H1 (cell line): ENCODE measurements around the gene INAFM2. TPM values are rescaled to one million over a fixed set of nuclear protein-coding genes. Genes with fewer than 3 reads are reported as not detected.

Source experiments
- CTCF ChIA-PET: fragments of 300-600 bp; sonication (Branson Sonifier 250); formaldehyde crosslinking; loops from one replicate; lab custom pipeline; 2021; ENCODE audit not compliant: partially characterized antibody; lab: Charles Lee
- POLR2A ChIA-PET: fragments of 300-600 bp; sonication (Branson Sonifier 250); formaldehyde crosslinking; loops from one replicate; lab custom pipeline; 2021; ENCODE audit warnings: inconsistent platforms; ENCODE audit not compliant: partially characterized antibody; lab: Charles Lee
- DNase-seq, 2 experiments: peaks; one replicate each; pipeline versions ENCODE4 v3.0.0 to v3.0.0-alpha.2; 2010 to 2022; ENCODE audit warnings: low spot score in 2 of 2, low read depth in 1 of 2, mixed read lengths in 1 of 2
- FAIRE-seq: peaks from 2 replicates; lab custom pipeline; 2011; peaks lifted over from hg19 to GRCh38; lab: Jason Lieb, UNC
- H2AFZ ChIP-seq: 2 replicates; pipeline ENCODE4 v1.8.1; 2012; ENCODE audit warnings: low read length, inconsistent platforms
- H2AK5ac ChIP-seq: 2 replicates; pipeline ENCODE4 v1.6.1; 2013; ENCODE audit warnings: low read depth, low read length
- H2BK120ac ChIP-seq: replicated peaks from 2 replicates; pipeline ENCODE3; 2013; ENCODE audit warnings: low read depth, low read length, inconsistent platforms
- H2BK12ac ChIP-seq: 2 replicates; pipeline ENCODE4 v1.6.1; 2013; ENCODE audit warnings: low read depth, low read length
- H2BK15ac ChIP-seq: 2 replicates; pipeline ENCODE4 v1.6.1; 2013; ENCODE audit warnings: low read length
- H2BK20ac ChIP-seq: 2 replicates; pipeline ENCODE4 v1.6.1; 2013; ENCODE audit warnings: low read length
- H2BK5ac ChIP-seq: 2 replicates; pipeline ENCODE4 v1.6.1; 2013; ENCODE audit warnings: low read depth, low read length
- H3K14ac ChIP-seq: 2 replicates; pipeline ENCODE4 v1.6.1; 2013; ENCODE audit warnings: inconsistent platforms; ENCODE audit not compliant: insufficient read length
- H3K18ac ChIP-seq: 2 replicates; pipeline ENCODE4 v1.6.1; 2013; ENCODE audit warnings: low read length; ENCODE audit errors: extremely low read depth
- H3K23ac ChIP-seq: 2 replicates; pipeline ENCODE4 v1.6.1; 2013; ENCODE audit warnings: inconsistent platforms; ENCODE audit not compliant: insufficient read length
- H3K23me2 ChIP-seq: 2 replicates; pipeline ENCODE4 v1.6.1; 2013; ENCODE audit warnings: low read depth, low read length
- H3K27ac ChIP-seq: 2 replicates; pipeline ENCODE4 v1.6.1; 2011; ENCODE audit warnings: low read depth, low read length, inconsistent platforms
- H3K27me3 ChIP-seq, 4 experiments: replicated peaks in 1 of 4; 1 replicate in 1 of 4; 2 replicates in 3 of 4; pipeline versions ENCODE4 v1.6.1 to v1.8.1; 2011 to 2013; ENCODE audit warnings: low read length in 3 of 4, mild to moderate bottlenecking in 3 of 4, inconsistent platforms in 2 of 4, mixed read lengths in 2 of 4, moderate library complexity in 1 of 4; ENCODE audit not compliant: control insufficient read depth in 3 of 4, insufficient read depth in 3 of 4; ENCODE audit errors: extremely low read depth in 1 of 4
- H3K36me3 ChIP-seq, 4 experiments: 2 replicates each; pipeline versions ENCODE4 v1.6.1 to v1.8.1; 2011 to 2013; ENCODE audit warnings: mild to moderate bottlenecking in 4 of 4, low read length in 3 of 4, moderate library complexity in 2 of 4, control low read depth in 1 of 4, inconsistent platforms in 1 of 4; ENCODE audit not compliant: insufficient read depth in 4 of 4, control insufficient read depth in 2 of 4
- H3K4ac ChIP-seq: replicated peaks from 2 replicates; pipeline ENCODE3; 2013; ENCODE audit warnings: low read length, low read depth, mixed read lengths, inconsistent platforms; ENCODE audit not compliant: insufficient read length
- H3K4me1 ChIP-seq, 4 experiments: replicated peaks in 1 of 4; 1 replicate in 1 of 4; 2 replicates in 3 of 4; pipeline versions ENCODE4 v1.6.1 to v1.8.1; 2011 to 2013; ENCODE audit warnings: low read length in 3 of 4, inconsistent platforms in 2 of 4, mixed read lengths in 1 of 4; ENCODE audit not compliant: insufficient read depth in 4 of 4, control insufficient read depth in 3 of 4
- H3K4me2 ChIP-seq, 2 experiments: 2 replicates each; pipeline versions ENCODE4 v1.6.1 to v1.8.1; 2011 to 2013; ENCODE audit warnings: low read depth in 2 of 2, low read length in 2 of 2, control low read depth in 1 of 2, inconsistent platforms in 1 of 2, mild to moderate bottlenecking in 1 of 2; ENCODE audit not compliant: insufficient read depth in 1 of 2
- H3K4me3 ChIP-seq, 4 experiments: fragments of 200-600, 300-600 bp in 1 of 4; sonication (generic), shearing (Covaris generic), sonication (Bioruptor Twin) in 1 of 4; 2 replicates each; pipeline versions ENCODE4 v1.5.1 to v1.8.1; 2011 to 2016; ENCODE audit warnings: low read length in 4 of 4, low read depth in 3 of 4, control low read depth in 2 of 4, inconsistent platforms in 2 of 4, mild to moderate bottlenecking in 2 of 4, mixed read lengths in 1 of 4, moderate library complexity in 1 of 4; ENCODE audit not compliant: insufficient read depth in 2 of 4; ENCODE audit errors: extremely low read depth in 1 of 4
- H3K56ac ChIP-seq: replicated peaks from 2 replicates; pipeline ENCODE3; 2013; ENCODE audit warnings: low read depth, mild to moderate bottlenecking, mixed read lengths, low read length, inconsistent platforms; ENCODE audit not compliant: insufficient read length
- H3K79me1 ChIP-seq: 2 replicates; pipeline ENCODE4 v1.6.1; 2013; ENCODE audit warnings: low read depth, low read length, control low read depth
- H3K79me2 ChIP-seq, 2 experiments: 2 replicates each; pipeline versions ENCODE4 v1.6.1 to v1.8.1; 2012 to 2013; ENCODE audit warnings: low read length in 2 of 2, mild to moderate bottlenecking in 2 of 2, inconsistent platforms in 1 of 2; ENCODE audit not compliant: insufficient read depth in 2 of 2, control insufficient read depth in 1 of 2
- H3K9ac ChIP-seq, 4 experiments: replicated peaks in 1 of 4; 1 replicate in 1 of 4; 2 replicates in 3 of 4; pipeline versions ENCODE4 v1.6.1 to v1.8.1; 2011 to 2013; ENCODE audit warnings: low read depth in 3 of 4, low read length in 3 of 4, control low read depth in 2 of 4, mild to moderate bottlenecking in 2 of 4, moderate library complexity in 2 of 4, inconsistent platforms in 1 of 4; ENCODE audit errors: extremely low read depth in 1 of 4
- H3K9me3 ChIP-seq, 2 experiments: 2 replicates each; pipeline versions ENCODE4 v1.6.1 to v1.8.1; 2012 to 2013; ENCODE audit warnings: mild to moderate bottlenecking in 2 of 2, moderate library complexity in 2 of 2, control low read depth in 1 of 2, inconsistent platforms in 1 of 2, low read depth in 1 of 2, low read length in 1 of 2, mixed read lengths in 1 of 2; ENCODE audit not compliant: insufficient read depth in 2 of 2
- H4K20me1 ChIP-seq, 2 experiments: replicated peaks in 1 of 2; 2 replicates each; pipeline versions ENCODE3 to v1.8.1; 2011 to 2013; ENCODE audit warnings: inconsistent platforms in 2 of 2, low read length in 2 of 2, mild to moderate bottlenecking in 1 of 2; ENCODE audit not compliant: insufficient read depth in 2 of 2, control insufficient read depth in 1 of 2
- H4K5ac ChIP-seq: 2 replicates; pipeline ENCODE4 v1.6.1; 2013; ENCODE audit warnings: low read length, low read depth, mixed read lengths, inconsistent platforms; ENCODE audit not compliant: insufficient read length
- H4K8ac ChIP-seq: 2 replicates; pipeline ENCODE4 v1.8.0; 2013; ENCODE audit warnings: mild to moderate bottlenecking, moderate library complexity, low read length, inconsistent platforms; ENCODE audit not compliant: insufficient read depth; ENCODE audit errors: extremely low read depth
- H4K91ac ChIP-seq: replicated peaks from 2 replicates; pipeline ENCODE3; 2013; ENCODE audit warnings: low read length, mixed read lengths, inconsistent platforms; ENCODE audit not compliant: insufficient read length
- ASH2L ChIP-seq: fragments of 200-600, 300-600 bp; sonication (generic); IDR thresholded peaks from one replicate; pipeline ENCODE4 v1.7.1; 2017; ENCODE audit warnings: low read length
- BCL11A ChIP-seq, 2 experiments: IDR thresholded peaks; one replicate each; pipeline ENCODE4 v1.6.1; 2011; ENCODE audit warnings: low read depth in 2 of 2, low read length in 2 of 2, mild to moderate bottlenecking in 2 of 2
- CHD1 ChIP-seq: IDR thresholded peaks from 2 replicates; pipeline ENCODE4 v1.6.1; 2012; ENCODE audit warnings: low read depth, low read length, improper control_type of control experiment
- EP300 ChIP-seq, 2 experiments: IDR thresholded peaks; 1 replicate in 1 of 2; 2 replicates in 1 of 2; pipeline ENCODE4 v1.6.1; 2011 to 2012; ENCODE audit warnings: low read depth in 2 of 2, low read length in 2 of 2, mild to moderate bottlenecking in 2 of 2, borderline replicate concordance in 1 of 2, inconsistent platforms in 1 of 2, moderate library complexity in 1 of 2
- GABPA ChIP-seq: IDR thresholded peaks from 2 replicates; pipeline ENCODE4 v1.6.1; 2011; ENCODE audit warnings: mild to moderate bottlenecking, low read length, moderate library complexity, borderline replicate concordance; ENCODE audit not compliant: insufficient read depth
- GTF2F1 ChIP-seq: IDR thresholded peaks from 2 replicates; pipeline ENCODE4 v1.6.1; 2012; ENCODE audit warnings: low read depth, low read length, improper control_type of control experiment, borderline replicate concordance
- JUND ChIP-seq: IDR thresholded peaks from 2 replicates; pipeline ENCODE4 v1.6.1; 2011; ENCODE audit warnings: mild to moderate bottlenecking, improper control_type of control experiment, low read length
- RAD21 ChIP-seq, 2 experiments: IDR thresholded peaks in 1 of 2; conservative IDR thresholded peaks in 1 of 2; 2 replicates each; pipeline ENCODE4 v1.6.1; 2011; ENCODE audit warnings: low read depth in 2 of 2, low read length in 2 of 2, improper control_type of control experiment in 1 of 2, inconsistent platforms in 1 of 2, mild to moderate bottlenecking in 1 of 2, moderate library complexity in 1 of 2
- SUZ12 ChIP-seq: fragments of 200-600 bp; sonication (generic); IDR thresholded peaks from 2 replicates; pipeline ENCODE4 v1.6.1; 2012; ENCODE audit warnings: mild to moderate bottlenecking, inconsistent platforms, low read length, moderate library complexity, mixed read lengths
- TAF1 ChIP-seq: IDR thresholded peaks from 2 replicates; pipeline ENCODE4 v1.6.1; 2011; ENCODE audit warnings: mild to moderate bottlenecking, low read depth, low read length
- TAF7 ChIP-seq: optimal IDR thresholded peaks from 2 replicates; pipeline ENCODE3; 2011; ENCODE audit warnings: low read depth, mild to moderate bottlenecking, inconsistent platforms, low read length, moderate library complexity, borderline replicate concordance
- TBP ChIP-seq: IDR thresholded peaks from 2 replicates; pipeline ENCODE4 v1.6.1; 2011; ENCODE audit warnings: low read depth, low read length, improper control_type of control experiment
- TCF12 ChIP-seq: IDR thresholded peaks from 2 replicates; pipeline ENCODE4 v1.6.1; 2011; ENCODE audit warnings: low read depth, mild to moderate bottlenecking, low read length
- WGBS, 2 experiments: shearing (Covaris generic) in 1 of 2; methylation state at CpG; one replicate each; pipeline versions ENCODE4 v1.1.6 to v1.1.7; 2013 to 2015; ENCODE audit warnings: low lambda C conversion rate in 2 of 2, mixed read lengths in 2 of 2, inconsistent platforms in 1 of 2, low coverage in 1 of 2, missing lambda C conversion rate in 1 of 2; ENCODE audit not compliant: insufficient replicate concordance in 2 of 2, insufficient coverage in 1 of 2, insufficient read length in 1 of 2; ENCODE audit errors: extremely low coverage in 1 of 2, missing lambda C conversion rate in 1 of 2; 5-methylcytosine and 5-hydroxymethylcytosine counted together
- polyA plus RNA-seq, 7 experiments: library from polyadenylated mRNA; depleted of rRNA in 3 of 7; stranded (reverse) in 5 of 7; unstranded in 2 of 7; fragments of >200 nt in 5 of 7; fragments of 200-250 nt in 2 of 7; gene quantifications; 1 replicate in 5 of 7; 2 replicates in 1 of 7; 4 replicates in 1 of 7; pipeline versions ENCODE4 v1.2.1 to v1.2.3, GENCODE V29; 2011 to 2013; ENCODE audit warnings: missing spikeins in 2 of 7, mixed read lengths in 2 of 7
- total RNA-seq: library from RNA; stranded (reverse); fragmentation: NEBNext Ultra II Directional; extraction: Animal tissue kit (Norgen Biotek cat#: 25700); gene quantifications from 2 replicates; pipeline ENCODE4 v1.2.1, GENCODE V29; 2021

The INAFM2 gene
- total and polyA plus RNA-seq, 2 of the 8 experiments (the other 6 are each of a cell fraction or from before 2014, with no cell fraction given) = 15.3 to 35.1 TPM

GRCh38 chr15:40306908-40307307, 16.6 kb upstream of the INAFM2 start:
- H3K4ac ChIP-seq = peak overlapping the region; percentile 25
- H2BK20ac ChIP-seq = peak overlapping the region; percentile 4; the same call in 1 of the 2 replicates
- DNase-seq = no peak
- no peak overlapping the region for H3K23ac ChIP-seq
- CTCF ChIA-PET = interaction anchor here (0.7 to 23.9 kb wide), 14 partner anchors 8 to 115 kb away, joined by 3 to 584 read pairs (median 7); partner anchors contain the start of genes ANKRD63, CCDC9B and INAFM2
- H4K8ac ChIP-seq = no peak overlapping the region
- no peaks in the 10 kb centered on the region; the same call in 1 of the 2 replicates for H3K23me2 ChIP-seq
- peaks cover 0 to 4% of the 10 kb centered on the region in 2 experiments for H4K20me1 ChIP-seq
- no peak overlapping the region for H3K56ac ChIP-seq
- no peak overlapping the region for H3K14ac ChIP-seq
- no peaks in the 10 kb centered on the region for H3K79me2 ChIP-seq
- 0 out of 8 replicates have a peak overlapping the region, but pooled peaks of 1 of the 4 experiments have one; percentile 19 for H3K4me3 ChIP-seq
- peaks cover 0 to 33% (median 25%) of the 10 kb centered on the region in 4 experiments; a peak in 6 of 7 replicates for H3K4me1 ChIP-seq
- TF ChIP-seq TCF12 = no peak
- no peak for TF ChIP-seq TAF7
- no peak for TF ChIP-seq EP300 (IDR thresholded peaks at IDR 0.05; ENCODE audit: borderline replicate concordance in 1 of 2, low read depth in 2 of 2, low read length in 2 of 2)
- no peak for TF ChIP-seq RAD21 (IDR thresholded peaks at IDR 0.05 in 1 of 2, conservative IDR thresholded peaks at IDR 0.05 in 1 of 2; ENCODE audit: low read depth in 2 of 2, low read length in 2 of 2)
- TF ChIP-seq JUND = no peak
- no peak for TF ChIP-seq TAF1
- TF ChIP-seq GABPA = no peak
- no peak for TF ChIP-seq CHD1
- TF ChIP-seq GTF2F1 = no peak
- TF ChIP-seq TBP = no peak
- TF ChIP-seq SUZ12 = no peak
- no peak for TF ChIP-seq ASH2L
- TF ChIP-seq BCL11A (IDR thresholded peaks at IDR 0.05; ENCODE audit: low read depth in 2 of 2, low read length in 2 of 2) = no peak
- H2AK5ac ChIP-seq = peak overlapping the region; percentile 6; the same call in 1 of the 2 replicates
- H3K27me3 ChIP-seq = peaks cover 0 to 6% (median 0%) of the 10 kb centered on the region in 4 experiments; a peak in 3 of 7 replicates
- no peak for FAIRE-seq
- 0 out of 2 replicates have a peak overlapping the region, but pooled peaks have one; percentile 64 for H2AFZ ChIP-seq
- no peaks in the 10 kb centered on the region for H3K36me3 ChIP-seq
- no peak overlapping the region for H2BK120ac ChIP-seq
- no peak overlapping the region for H3K18ac ChIP-seq
- H3K79me1 ChIP-seq = no peaks in the 10 kb centered on the region
- H3K27ac ChIP-seq = no peak overlapping the region
- 67% methylated on average over 6 of the region's 7 CpGs; no CpG with 5 or more reads in 1 of the 2 experiments for WGBS, 2 experiments
- H2BK5ac ChIP-seq = peak overlapping the region; percentile 56; the same call in 1 of the 2 replicates
- POLR2A ChIA-PET = interaction anchor here (0.6 to 6.0 kb wide), 11 partner anchors 13 to 30 kb away, joined by 3 to 29 read pairs (median 4); partner anchors contain the start of gene ANKRD63
- H3K9ac ChIP-seq = no peak overlapping the region; a peak in 1 of 7 replicates
- H2BK12ac ChIP-seq = peak overlapping the region; percentile 90; the same call in 1 of the 2 replicates
- H2BK15ac ChIP-seq = peak overlapping the region; percentile 99; the same call in 1 of the 2 replicates
- H3K9me3 ChIP-seq = no peaks in the 10 kb centered on the region
- H4K91ac ChIP-seq = no peak overlapping the region
- H4K5ac ChIP-seq = no peak overlapping the region
- H3K4me2 ChIP-seq = no peak overlapping the region
